ENCODE measurements around the gene ZNF862. TPM values are rescaled to one million over a fixed set of nuclear protein-coding genes. Genes with fewer than 3 reads are reported as not detected.

Gene ZNF862
- total RNA-seq, 1 experiment from 2014 or later = 1.9 TPM

DNA sequence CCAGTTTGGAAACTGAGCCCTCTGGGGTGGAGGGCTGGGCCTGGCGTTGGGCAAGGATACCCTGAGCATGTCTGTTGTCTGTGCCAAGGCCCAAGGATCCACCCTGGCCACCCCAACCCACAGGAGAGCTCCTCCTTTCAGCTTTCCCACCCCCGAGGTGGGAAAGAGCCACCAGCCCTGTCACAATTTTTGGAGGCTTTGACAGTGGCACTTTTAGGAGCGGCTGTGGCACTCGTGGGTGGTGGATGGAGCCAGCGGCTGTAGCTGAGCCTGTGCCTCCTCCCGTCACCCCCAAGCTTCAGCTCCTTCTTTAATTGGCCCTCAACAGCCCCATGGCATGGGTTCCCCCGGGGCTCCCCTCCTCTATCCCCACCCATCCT, 18.2 kb upstream of the ZNF862 start:
- Histone ChIP-seq H3K4me2 (ENCODE audit: insufficient read depth, insufficient read length, low read length) (no peak overlapping the region), H3K56ac (ENCODE audit: insufficient read length, low read depth, low read length) (no peak overlapping the region), H3T11ph (ENCODE audit: low read length) (no peak overlapping the region), H3K23ac (ENCODE audit: insufficient read length, low read depth, low read length) (no peak overlapping the region), H3K79me2 (ENCODE audit: insufficient read depth, low read length) (no peaks in the 10 kb centered on the region), H2BK12ac (ENCODE audit: insufficient read length, low read depth, low read length) (no peak overlapping the region), H2BK120ac (ENCODE audit: low read depth, low read length, poor library complexity, severe bottlenecking) (no peak overlapping the region), H2BK5ac (ENCODE audit: insufficient read length, low read length) (no peak overlapping the region), H3K9me3 (ENCODE audit: control insufficient read depth, low read depth, low read length) (no peaks in the 10 kb centered on the region), H3K14ac (ENCODE audit: insufficient read depth, low read length) (no peak overlapping the region), H4K8ac (replicated peaks; ENCODE audit: insufficient read length, low read depth, low read length) (no peak overlapping the region), H2BK20ac (ENCODE audit: low read depth, low read length, poor library complexity, severe bottlenecking) (no peak overlapping the region), H2AK5ac (ENCODE audit: insufficient read length, low read length) (no peak overlapping the region), H3K79me1 (ENCODE audit: insufficient read depth, low read depth, low read length, poor library complexity, severe bottlenecking) (no peaks in the 10 kb centered on the region), H3K27me3 (ENCODE audit: insufficient read depth, low read length) (no peaks in the 10 kb centered on the region), H3K23me2 (ENCODE audit: insufficient read length, low read depth, low read length, poor library complexity, severe bottlenecking) (no peaks in the 10 kb centered on the region), H4K20me1 (ENCODE audit: control insufficient read depth, insufficient read depth, insufficient read length) (no peaks in the 10 kb centered on the region), H3K9ac (ENCODE audit: extremely low read depth, insufficient read length, low read length) (no peak overlapping the region), H3K27ac (ENCODE audit: insufficient read length, low read depth, low read length) (no peak overlapping the region), H3K18ac (ENCODE audit: insufficient read length, low read depth, low read length) (no peak overlapping the region), H2BK15ac (ENCODE audit: low read depth, low read length) (no peak overlapping the region), H2AFZ (ENCODE audit: low read length) (no peak overlapping the region), H4K5ac (ENCODE audit: insufficient read length, low read depth, low read length) (no peak overlapping the region), H3K4me1 (ENCODE audit: insufficient read depth, low read length) (no peaks in the 10 kb centered on the region), H4K91ac (ENCODE audit: insufficient read length, low read depth, low read length) (no peak overlapping the region), H3K4ac (ENCODE audit: low read depth, low read length) (no peak overlapping the region)
- no peak for DNase-seq
- Mint-ChIP-seq H3K9me3 (peaks cover 8 to 13% of the 10 kb centered on the region in 2 experiments; a peak in 4 of 5 replicates), H3K4me3 (no peak overlapping the region), H3K27me3 (ENCODE audit: low read depth) (peaks cover 6% of the 10 kb centered on the region), H3K36me3 (ENCODE audit: insufficient read depth in 1 of 3, low read depth in 3 of 3) (peaks cover 0 to 4% (median 0%) of the 10 kb centered on the region in 3 experiments; a peak in 1 of 7 replicates), H3K27ac (no peak overlapping the region), H3K4me1 (peaks cover 0 to 5% of the 10 kb centered on the region in 2 experiments; a peak in 1 of 4 replicates)
- no peak for TF ChIP-seq CTCF (conservative IDR thresholded peaks at IDR 0.05)
- WGBS (ENCODE audit: extremely low coverage, insufficient read length, low lambda C conversion rate) = no CpG with 5 or more reads among the region's 7 CpGs

Data from H9 (cell line).